Measurements from ENCODE around the gene PITHD1.

GRCh38 chr1:23751050-23751814, 27.0 kb upstream of the PITHD1 start:
- TF ChIP-seq ZFX (IDR thresholded peaks at IDR 0.05; ENCODE audit: borderline replicate concordance), result no peak
- peak; percentile 85 for TF ChIP-seq CTCF (IDR thresholded peaks at IDR 0.05)

Measured in 22Rv1 (cell line).